ENCODE measurements around the gene RAB5B.

- TF ChIP-seq CTCF (IDR thresholded peaks at IDR 0.05) (no peak), POLR2A (IDR thresholded peaks at IDR 0.05) (no peak)
Measured at GRCh38 chr12:55933799-55934742, 39.8 kb upstream of the RAB5B start.
